ENCODE results near the gene G6PC3.
"Not testable (repeated sequence)": the region's sequence is repeated elsewhere in the genome, so short reads cannot be mapped to it uniquely, and the experiment has no call there.

The G6PC3 gene

GRCh38 chr17:44097110-44097958 is 26.8 kb downstream of the G6PC3 start:
- peak; percentile 62 for DNase-seq (ENCODE audit: extremely low read depth, low read depth)
- TF ChIP-seq, protein P1, sequence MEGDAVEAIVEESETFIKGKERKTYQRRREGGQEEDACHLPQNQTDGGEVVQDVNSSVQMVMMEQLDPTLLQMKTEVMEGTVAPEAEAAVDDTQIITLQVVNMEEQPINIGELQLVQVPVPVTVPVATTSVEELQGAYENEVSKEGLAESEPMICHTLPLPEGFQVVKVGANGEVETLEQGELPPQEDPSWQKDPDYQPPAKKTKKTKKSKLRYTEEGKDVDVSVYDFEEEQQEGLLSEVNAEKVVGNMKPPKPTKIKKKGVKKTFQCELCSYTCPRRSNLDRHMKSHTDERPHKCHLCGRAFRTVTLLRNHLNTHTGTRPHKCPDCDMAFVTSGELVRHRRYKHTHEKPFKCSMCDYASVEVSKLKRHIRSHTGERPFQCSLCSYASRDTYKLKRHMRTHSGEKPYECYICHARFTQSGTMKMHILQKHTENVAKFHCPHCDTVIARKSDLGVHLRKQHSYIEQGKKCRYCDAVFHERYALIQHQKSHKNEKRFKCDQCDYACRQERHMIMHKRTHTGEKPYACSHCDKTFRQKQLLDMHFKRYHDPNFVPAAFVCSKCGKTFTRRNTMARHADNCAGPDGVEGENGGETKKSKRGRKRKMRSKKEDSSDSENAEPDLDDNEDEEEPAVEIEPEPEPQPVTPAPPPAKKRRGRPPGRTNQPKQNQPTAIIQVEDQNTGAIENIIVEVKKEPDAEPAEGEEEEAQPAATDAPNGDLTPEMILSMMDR (IDR thresholded peaks at IDR 0.05; ENCODE audit: low read depth, low read length, missing control alignments), result no peak
- no peak overlapping the region for H3K4me3 ChIP-seq (replicated peaks; ENCODE audit: low read depth, low read length)

- H3K4me3 ChIP-seq (replicated peaks; ENCODE audit: low read depth, low read length); DNase-seq (ENCODE audit: extremely low read depth, low read depth): not testable (repeated sequence)
These were observed 31.3 kb downstream of the G6PC3 start for GRCh38 chr17:44101858-44102257.

- TF ChIP-seq, protein P1 (IDR thresholded peaks at IDR 0.05; ENCODE audit: low read depth, low read length, missing control alignments), result no peak
- H3K4me3 ChIP-seq (replicated peaks; ENCODE audit: low read depth, low read length), result no peak overlapping the region
- DNase-seq (ENCODE audit: extremely low read depth, low read depth), result no peak
These were observed 32.5 kb downstream of the G6PC3 start for GRCh38 chr17:44102849-44103622.

- no peak overlapping the region for H3K4me3 ChIP-seq (replicated peaks; ENCODE audit: low read depth, low read length)
- DNase-seq (ENCODE audit: extremely low read depth, low read depth), result no peak
- TF ChIP-seq, protein P1 (IDR thresholded peaks at IDR 0.05; ENCODE audit: low read depth, low read length, missing control alignments), result no peak
These were observed 34.9 kb downstream of the G6PC3 start for GRCh38 chr17:44105483-44105882.

DNA sequence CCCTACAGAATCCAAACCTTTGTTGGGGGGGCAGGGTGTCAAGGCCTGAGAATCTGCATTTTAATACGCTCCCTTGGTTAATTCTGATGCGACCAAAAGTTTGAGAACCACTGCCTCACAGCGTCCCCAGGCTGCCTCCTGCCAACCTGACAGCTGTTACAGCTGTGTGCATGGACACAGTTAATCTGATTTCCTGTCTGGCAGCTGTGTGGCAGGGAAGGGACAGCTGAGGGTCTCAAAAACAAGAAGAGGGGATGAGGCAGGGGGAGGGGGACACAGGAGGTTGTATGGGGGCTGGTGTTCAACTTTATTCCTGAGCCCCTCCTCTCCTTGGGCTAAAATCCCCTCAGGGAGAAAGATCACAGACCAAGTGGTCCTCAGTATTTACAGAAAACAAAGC is 35.4 kb downstream of the G6PC3 start:
- no peak overlapping the region for H3K4me3 ChIP-seq (replicated peaks; ENCODE audit: low read depth, low read length)
- no peak for DNase-seq (ENCODE audit: extremely low read depth, low read depth)
- TF ChIP-seq, protein P1 (IDR thresholded peaks at IDR 0.05; ENCODE audit: low read depth, low read length, missing control alignments), result no peak

- DNase-seq (ENCODE audit: extremely low read depth, low read depth), result no peak
- TF ChIP-seq, protein P1 (IDR thresholded peaks at IDR 0.05; ENCODE audit: low read depth, low read length, missing control alignments), result no peak
- no peak overlapping the region for H3K4me3 ChIP-seq (replicated peaks; ENCODE audit: low read depth, low read length)
These were observed 36.3 kb downstream of the G6PC3 start for GRCh38 chr17:44106801-44107200.

Data from HFF-Myc (cell line).